Measurements from ENCODE around the gene STARD3NL. TPM values are rescaled to one million over a fixed set of nuclear protein-coding genes. Genes with fewer than 3 reads are reported as not detected.
"Not testable (repeated sequence)": the region's sequence is repeated elsewhere in the genome, so short reads cannot be mapped to it uniquely, and the experiment has no call there.

Gene STARD3NL
- total RNA-seq, 1 donor from 2014 or later = 53.8 TPM

DNA sequence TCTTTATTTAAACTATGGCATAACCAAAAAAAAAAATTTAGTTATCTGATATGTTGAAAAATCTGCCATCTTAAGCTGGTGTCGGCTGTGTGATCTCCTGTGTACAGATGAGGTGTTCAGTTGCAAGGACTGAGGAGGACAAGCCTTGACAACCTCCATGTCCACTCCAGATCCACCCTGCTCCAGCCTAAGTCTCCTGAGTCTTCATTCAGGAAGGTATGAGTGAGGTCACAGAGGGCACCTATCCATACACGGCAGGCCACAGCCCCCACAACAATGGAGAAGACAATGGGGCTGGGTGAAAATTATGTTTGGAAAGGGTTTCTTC is 79.3 kb downstream of the STARD3NL start:
- ATAC-seq = peak; percentile 53
- Histone ChIP-seq H3K4me3 (no peak overlapping the region), H3K36me3 (no peaks in the 10 kb centered on the region), H3K27me3 (no peaks in the 10 kb centered on the region), H3K9me3 (no peaks in the 10 kb centered on the region), H3K27ac (no peak overlapping the region), H3K4me1 (no peaks in the 10 kb centered on the region)
- intact Hi-C loops (cut with DNase I) = no loop called here
- no peak for DNase-seq
- TF ChIP-seq, protein P1, sequence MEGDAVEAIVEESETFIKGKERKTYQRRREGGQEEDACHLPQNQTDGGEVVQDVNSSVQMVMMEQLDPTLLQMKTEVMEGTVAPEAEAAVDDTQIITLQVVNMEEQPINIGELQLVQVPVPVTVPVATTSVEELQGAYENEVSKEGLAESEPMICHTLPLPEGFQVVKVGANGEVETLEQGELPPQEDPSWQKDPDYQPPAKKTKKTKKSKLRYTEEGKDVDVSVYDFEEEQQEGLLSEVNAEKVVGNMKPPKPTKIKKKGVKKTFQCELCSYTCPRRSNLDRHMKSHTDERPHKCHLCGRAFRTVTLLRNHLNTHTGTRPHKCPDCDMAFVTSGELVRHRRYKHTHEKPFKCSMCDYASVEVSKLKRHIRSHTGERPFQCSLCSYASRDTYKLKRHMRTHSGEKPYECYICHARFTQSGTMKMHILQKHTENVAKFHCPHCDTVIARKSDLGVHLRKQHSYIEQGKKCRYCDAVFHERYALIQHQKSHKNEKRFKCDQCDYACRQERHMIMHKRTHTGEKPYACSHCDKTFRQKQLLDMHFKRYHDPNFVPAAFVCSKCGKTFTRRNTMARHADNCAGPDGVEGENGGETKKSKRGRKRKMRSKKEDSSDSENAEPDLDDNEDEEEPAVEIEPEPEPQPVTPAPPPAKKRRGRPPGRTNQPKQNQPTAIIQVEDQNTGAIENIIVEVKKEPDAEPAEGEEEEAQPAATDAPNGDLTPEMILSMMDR (IDR thresholded peaks at IDR 0.05) = no peak

DNA sequence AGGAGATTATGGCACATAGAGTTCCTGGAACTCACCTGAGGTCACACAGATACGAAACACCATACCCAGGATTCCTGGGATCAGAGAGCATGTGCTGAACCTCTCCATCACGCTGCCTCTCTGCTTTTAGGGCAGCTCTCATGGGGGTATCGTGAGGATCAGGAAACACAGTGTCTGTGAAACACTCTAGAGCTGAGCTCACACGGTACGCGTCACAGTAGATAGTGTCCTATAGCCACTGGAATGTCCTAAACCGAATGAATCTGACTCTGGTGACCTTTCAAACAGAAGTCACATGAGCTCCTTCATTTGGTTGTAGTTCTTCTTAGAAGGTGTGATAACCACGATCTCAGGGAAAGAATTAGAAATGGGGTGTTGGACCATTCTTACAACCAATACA is 81.1 kb downstream of the STARD3NL start:
- H3K4me1 ChIP-seq; DNase-seq; intact Hi-C loops (cut with DNase I); H3K27ac ChIP-seq; H3K36me3 ChIP-seq; H3K9me3 ChIP-seq; H3K27me3 ChIP-seq; H3K4me3 ChIP-seq: not testable (repeated sequence)
- peak; percentile 28 for ATAC-seq

DNA sequence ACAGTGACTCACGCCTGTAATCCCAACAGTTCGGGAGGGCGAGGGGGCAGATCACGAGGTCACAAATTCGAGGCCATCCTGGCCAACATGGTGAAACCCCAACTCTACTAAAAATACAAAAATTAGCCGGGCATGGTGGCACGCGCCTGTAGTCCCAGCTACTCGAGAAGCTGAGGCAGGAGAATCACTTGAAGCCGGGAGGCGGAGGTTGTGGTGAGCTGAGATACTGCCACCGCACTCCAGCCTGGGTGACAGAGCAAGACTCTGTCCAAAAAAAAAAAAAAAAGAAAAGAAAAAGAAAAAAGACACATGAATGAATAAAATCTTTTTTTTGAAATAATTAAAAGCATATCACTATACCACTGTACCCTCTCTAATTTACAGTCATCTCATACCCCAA is 83.6 kb downstream of the STARD3NL start:
- H3K36me3 ChIP-seq; H3K27me3 ChIP-seq; DNase-seq; H3K9me3 ChIP-seq; H3K4me3 ChIP-seq; H3K4me1 ChIP-seq; intact Hi-C loops (cut with DNase I); H3K27ac ChIP-seq; ATAC-seq: not testable (repeated sequence)

DNA sequence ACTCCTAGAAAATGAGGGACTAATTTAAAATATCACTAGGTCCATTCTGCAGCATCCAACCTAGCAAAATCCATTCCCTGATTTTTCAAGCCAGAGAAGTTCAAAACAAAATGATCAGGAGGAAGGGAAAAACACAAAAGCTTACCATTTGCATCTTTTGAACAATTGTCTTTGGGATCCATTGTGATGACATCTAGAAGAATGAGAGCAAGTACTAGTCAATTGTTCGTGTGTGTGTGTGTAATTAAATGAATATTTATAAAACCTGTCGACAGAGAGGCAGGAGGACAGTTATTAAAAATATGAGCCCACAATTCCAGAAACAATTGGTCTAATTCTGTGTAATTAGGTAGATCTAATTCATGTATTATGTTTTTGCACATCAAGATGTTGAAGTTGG is 84.0 kb downstream of the STARD3NL start:
- intact Hi-C loops (cut with DNase I); H3K27me3 ChIP-seq; H3K27ac ChIP-seq; H3K9me3 ChIP-seq; DNase-seq; H3K4me1 ChIP-seq; H3K36me3 ChIP-seq; H3K4me3 ChIP-seq; ATAC-seq: not testable (repeated sequence)

DNA sequence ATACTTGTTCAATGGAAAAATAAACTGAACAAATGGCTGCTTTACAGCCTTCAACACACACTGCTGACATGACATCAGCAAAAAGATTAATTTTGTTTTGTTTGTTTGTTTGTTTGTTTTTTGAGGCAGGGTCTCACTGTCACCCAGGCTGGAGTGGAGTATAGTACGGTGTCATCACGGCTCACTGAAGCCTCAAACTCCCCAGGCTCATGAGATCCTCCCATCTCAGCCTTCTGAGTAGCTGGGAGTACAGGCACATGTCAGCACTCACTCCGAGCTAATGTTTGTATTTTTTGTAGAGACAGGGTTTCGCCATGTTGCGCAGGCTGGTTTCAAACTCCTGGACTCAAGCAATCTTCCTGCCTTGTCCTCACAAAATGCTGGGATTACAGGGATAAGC is 84.5 kb downstream of the STARD3NL start:
- Histone ChIP-seq H3K4me1 (no peaks in the 10 kb centered on the region), H3K27ac (no peak overlapping the region), H3K27me3 (no peaks in the 10 kb centered on the region), H3K36me3 (no peaks in the 10 kb centered on the region), H3K4me3 (no peak overlapping the region), H3K9me3 (no peaks in the 10 kb centered on the region)
- TF ChIP-seq, protein P1 (IDR thresholded peaks at IDR 0.05) = no peak
- intact Hi-C loops (cut with DNase I) = no loop called here
- ATAC-seq (no peak), DNase-seq (no peak)

DNA sequence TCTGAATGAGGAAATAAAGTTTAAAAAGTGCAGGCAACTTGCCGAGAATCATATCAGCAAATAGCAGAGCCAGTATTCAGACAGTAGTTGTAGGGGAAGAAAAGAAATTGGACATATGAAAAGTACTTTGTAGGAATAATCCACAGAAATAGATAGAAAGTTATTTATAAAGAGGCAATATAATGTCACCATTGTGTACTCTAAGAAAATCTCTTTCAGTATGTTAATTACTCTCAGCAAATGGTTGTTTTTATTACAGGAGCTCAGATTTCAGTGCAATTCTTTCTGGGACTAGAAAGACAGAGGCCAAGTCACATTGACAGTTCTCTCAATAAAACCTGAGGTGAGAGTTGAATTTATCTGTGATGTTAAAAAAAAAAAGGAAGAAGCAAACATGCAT is 85.2 kb downstream of the STARD3NL start:
- DNase-seq; intact Hi-C loops (cut with DNase I); H3K27me3 ChIP-seq; H3K4me3 ChIP-seq; H3K36me3 ChIP-seq; H3K27ac ChIP-seq; ATAC-seq; H3K9me3 ChIP-seq; H3K4me1 ChIP-seq: not testable (repeated sequence)

DNA sequence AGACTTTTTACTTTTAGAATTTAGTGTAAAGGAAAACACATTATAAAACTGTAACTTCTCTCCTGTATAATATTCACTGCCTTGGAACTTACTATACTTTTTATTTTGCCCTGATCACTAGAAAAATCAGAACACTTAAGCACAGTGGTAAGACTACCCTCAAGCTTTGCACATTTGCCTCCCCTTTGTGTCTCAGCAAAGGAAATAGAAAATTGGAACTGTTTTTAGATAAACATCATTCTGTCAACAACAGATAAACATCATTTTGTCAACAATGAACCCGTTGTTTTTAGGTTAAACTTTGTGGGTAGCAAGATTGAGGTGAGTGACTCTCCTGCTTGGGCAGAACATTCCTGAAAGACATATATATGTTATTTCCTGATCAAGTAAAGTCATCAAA is 86.6 kb downstream of the STARD3NL start:
- H3K27ac ChIP-seq; H3K27me3 ChIP-seq; intact Hi-C loops (cut with DNase I); ATAC-seq; H3K36me3 ChIP-seq; DNase-seq; H3K4me1 ChIP-seq; H3K9me3 ChIP-seq; H3K4me3 ChIP-seq: not testable (repeated sequence)

DNA sequence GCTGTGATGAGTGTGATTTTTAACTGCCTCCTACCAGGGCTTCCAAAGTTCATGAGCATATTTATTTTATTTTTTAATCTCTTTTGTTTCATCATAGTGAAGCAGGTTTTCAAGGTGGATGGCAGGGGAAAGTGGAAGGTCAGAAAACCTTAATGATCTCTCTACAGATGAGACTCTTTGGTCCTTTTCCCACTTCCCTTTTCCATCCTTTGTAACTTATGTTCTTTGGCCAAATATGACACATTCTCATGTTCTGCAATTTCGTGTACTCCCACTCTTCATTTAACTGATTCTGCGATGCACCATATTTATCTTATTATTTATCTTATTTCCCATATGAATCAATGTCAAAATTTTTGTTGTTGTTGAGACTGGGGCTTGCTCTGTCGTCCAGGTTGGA is 87.9 kb downstream of the STARD3NL start:
- H3K27me3 ChIP-seq; H3K9me3 ChIP-seq; H3K36me3 ChIP-seq; intact Hi-C loops (cut with DNase I); H3K4me1 ChIP-seq; H3K4me3 ChIP-seq; H3K27ac ChIP-seq; DNase-seq: not testable (repeated sequence)
- ATAC-seq = peak; percentile 49

DNA sequence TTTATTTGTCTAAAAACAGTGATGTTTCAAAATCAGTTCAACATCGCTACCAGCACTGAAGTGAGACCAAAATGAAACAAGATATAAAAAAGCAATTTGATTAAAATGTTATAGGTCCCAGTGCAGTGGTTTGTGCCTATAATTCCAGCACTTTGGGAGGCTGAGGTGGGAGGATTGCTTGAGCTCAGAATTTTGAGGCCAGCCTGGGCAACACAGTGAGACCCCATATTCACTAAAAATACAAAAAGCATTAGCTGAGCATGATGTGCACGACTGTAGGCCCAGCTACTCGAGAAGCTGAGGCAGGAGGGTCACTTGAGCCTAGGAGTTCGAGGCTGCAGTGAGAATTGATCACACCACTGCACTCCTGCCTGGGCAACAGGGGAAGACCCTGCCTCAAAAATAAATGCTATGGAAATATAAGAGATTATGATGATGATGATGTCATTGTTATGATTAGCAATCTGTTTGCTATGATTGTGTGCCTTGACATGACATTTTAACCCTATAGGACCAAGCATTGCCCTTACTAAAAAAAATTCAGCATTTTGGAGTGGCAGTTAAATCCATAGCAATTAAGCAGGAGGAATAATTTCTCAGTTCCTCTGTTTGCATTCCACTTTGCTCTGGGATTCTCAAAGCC is 91.8 kb downstream of the STARD3NL start:
- H3K4me3 ChIP-seq; H3K36me3 ChIP-seq; intact Hi-C loops (cut with DNase I); H3K27me3 ChIP-seq; H3K4me1 ChIP-seq; H3K9me3 ChIP-seq; DNase-seq; H3K27ac ChIP-seq; ATAC-seq: not testable (repeated sequence)

DNA sequence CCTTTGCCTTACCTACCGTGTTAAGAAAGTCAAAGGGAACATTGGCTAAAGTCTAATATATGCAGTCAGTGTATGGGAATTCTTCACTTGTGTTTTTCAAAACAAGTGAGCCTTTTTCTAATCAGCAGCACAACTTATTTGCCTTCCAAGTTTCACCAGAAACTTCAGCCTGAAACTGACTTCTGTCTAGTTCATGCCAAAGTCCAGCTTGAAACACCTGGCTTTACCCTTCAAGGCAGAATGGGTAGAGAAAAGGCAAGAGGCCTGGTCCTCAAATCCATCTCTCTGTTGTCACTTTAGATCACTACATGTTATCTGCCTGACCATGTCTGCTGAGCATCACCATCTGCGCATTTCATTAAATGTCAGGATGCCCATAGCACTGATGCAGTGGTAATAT is 92.4 kb downstream of the STARD3NL start:
- intact Hi-C loops (cut with DNase I); H3K27me3 ChIP-seq; H3K4me3 ChIP-seq; H3K36me3 ChIP-seq; H3K27ac ChIP-seq; DNase-seq; H3K4me1 ChIP-seq; ATAC-seq; H3K9me3 ChIP-seq: not testable (repeated sequence)

All from upper lobe of right lung (tissue), 1 donor.